Mesothelial cell of epicardium (in vitro differentiated cells): ENCODE measurements around the gene INTS15. TPM values are rescaled to one million over a fixed set of nuclear protein-coding genes. Genes with fewer than 3 reads are reported as not detected.
A peak's percentile ranks its signal among the peaks of the same experiment; 100 is the strongest.

Source experiments
- DNase-seq, 2 experiments: peaks; one replicate each; pipeline ENCODE4 v3.0.0; 2021; ENCODE audit warnings: low spot score in 2 of 2; ENCODE audit not compliant: unreplicated experiment in 2 of 2
- H3K27ac Mint-ChIP-seq: 2 replicates; pipeline ENCODE4 v1.8.0; 2021; ENCODE audit warnings: mixed read lengths
- H3K27me3 Mint-ChIP-seq: 2 replicates; pipeline ENCODE4 v1.8.0; 2021; ENCODE audit warnings: low read depth, mixed read lengths
- H3K36me3 Mint-ChIP-seq: 2 replicates; pipeline ENCODE4 v1.8.0; 2021; ENCODE audit warnings: mixed read lengths
- H3K4me1 Mint-ChIP-seq: 2 replicates; pipeline ENCODE4 v1.8.0; 2021; ENCODE audit warnings: mixed read lengths
- H3K4me3 Mint-ChIP-seq: 2 replicates; pipeline ENCODE4 v1.8.0; 2021; ENCODE audit warnings: mild to moderate bottlenecking, moderate library complexity, mixed read lengths
- H3K9me3 Mint-ChIP-seq: 2 replicates; pipeline ENCODE4 v1.8.0; 2021; ENCODE audit warnings: mixed read lengths
- total RNA-seq: library from RNA; stranded (reverse); gene quantifications from 3 replicates; pipeline ENCODE4 v1.2.1, GENCODE V29; 2021
- TF ChIP-seq, protein P1 (sequence below): fragments of 200-600 bp; sonication (generic); IDR thresholded peaks from one replicate; pipeline ENCODE4 v1.5.0; 2021; ENCODE audit warnings: antibody characterized with exemption; ENCODE audit not compliant: unreplicated experiment

INTS15 gene
- total RNA-seq, 1 donor from 2014 or later = 44.4 TPM

DNA sequence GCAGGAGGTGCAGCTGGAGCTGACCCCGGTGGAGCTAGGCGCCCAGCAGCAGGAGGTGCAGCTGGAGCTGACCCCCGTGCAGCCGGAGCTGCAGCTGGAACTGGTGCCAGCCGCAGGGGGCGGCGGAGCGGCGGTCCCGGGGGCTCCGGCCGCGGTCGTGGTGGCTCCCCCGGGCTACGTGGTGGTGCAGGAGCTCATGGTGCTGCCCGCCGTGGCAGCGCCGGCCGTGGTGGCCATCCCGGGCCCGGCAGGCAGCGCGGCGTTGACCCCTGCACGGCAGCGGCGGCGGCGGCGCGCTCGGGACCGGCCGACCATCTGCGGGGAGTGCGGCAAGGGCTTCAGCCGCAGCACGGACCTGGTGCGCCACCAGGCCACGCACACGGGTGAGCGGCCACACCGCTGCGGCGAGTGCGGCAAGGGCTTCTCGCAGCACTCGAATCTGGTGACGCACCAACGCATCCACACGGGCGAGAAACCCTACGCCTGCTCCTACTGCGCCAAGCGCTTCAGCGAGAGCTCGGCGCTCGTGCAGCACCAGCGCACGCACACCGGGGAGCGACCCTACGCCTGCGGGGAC, 32.4 kb downstream of the INTS15 start:
- Mint-ChIP-seq H3K9me3 (no peaks in the 10 kb centered on the region), H3K36me3 (peaks cover 19% of the 10 kb centered on the region), H3K4me1 (peaks cover 3% of the 10 kb centered on the region), H3K27me3 (no peaks in the 10 kb centered on the region), H3K27ac (no peak overlapping the region), H3K4me3 (no peak overlapping the region)
- TF ChIP-seq, protein P1, sequence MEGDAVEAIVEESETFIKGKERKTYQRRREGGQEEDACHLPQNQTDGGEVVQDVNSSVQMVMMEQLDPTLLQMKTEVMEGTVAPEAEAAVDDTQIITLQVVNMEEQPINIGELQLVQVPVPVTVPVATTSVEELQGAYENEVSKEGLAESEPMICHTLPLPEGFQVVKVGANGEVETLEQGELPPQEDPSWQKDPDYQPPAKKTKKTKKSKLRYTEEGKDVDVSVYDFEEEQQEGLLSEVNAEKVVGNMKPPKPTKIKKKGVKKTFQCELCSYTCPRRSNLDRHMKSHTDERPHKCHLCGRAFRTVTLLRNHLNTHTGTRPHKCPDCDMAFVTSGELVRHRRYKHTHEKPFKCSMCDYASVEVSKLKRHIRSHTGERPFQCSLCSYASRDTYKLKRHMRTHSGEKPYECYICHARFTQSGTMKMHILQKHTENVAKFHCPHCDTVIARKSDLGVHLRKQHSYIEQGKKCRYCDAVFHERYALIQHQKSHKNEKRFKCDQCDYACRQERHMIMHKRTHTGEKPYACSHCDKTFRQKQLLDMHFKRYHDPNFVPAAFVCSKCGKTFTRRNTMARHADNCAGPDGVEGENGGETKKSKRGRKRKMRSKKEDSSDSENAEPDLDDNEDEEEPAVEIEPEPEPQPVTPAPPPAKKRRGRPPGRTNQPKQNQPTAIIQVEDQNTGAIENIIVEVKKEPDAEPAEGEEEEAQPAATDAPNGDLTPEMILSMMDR = no peak
- no peak for DNase-seq

DNA sequence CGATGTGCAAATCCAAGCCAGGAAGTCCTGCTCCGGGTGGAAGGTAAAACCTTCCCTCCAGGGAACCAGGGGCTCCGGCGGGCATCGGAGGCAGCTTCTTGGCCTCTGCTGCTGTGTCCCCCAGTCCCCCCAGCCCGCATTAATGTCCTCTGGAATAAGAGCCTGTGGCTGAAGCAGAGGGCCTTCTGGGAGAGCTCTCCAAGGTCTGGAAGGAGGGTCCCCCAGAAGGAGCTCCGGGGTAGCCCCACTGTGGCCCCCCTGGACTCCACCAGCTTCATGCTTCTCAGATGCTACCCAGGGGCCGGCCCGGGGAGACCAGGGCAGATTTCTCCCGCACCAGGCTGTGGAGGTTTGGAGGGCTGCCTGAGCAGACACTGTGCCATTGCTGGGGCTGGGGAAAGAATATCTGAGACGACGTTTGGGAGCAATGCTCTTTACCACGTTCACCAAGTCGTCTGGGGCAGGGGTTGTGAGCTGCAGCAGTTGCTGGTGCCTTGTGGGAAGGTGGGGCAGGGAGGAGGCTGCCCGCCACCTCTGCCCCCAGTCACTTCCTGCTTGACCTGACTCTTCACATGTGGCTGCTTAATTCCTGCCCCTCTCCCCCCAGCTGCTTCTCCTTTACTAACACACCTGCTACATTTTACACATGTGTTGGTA, 33.9 kb downstream of the INTS15 start:
- H3K4me1 Mint-ChIP-seq = no peaks in the 10 kb centered on the region
- peaks cover 16% of the 10 kb centered on the region for H3K36me3 Mint-ChIP-seq
- no peak overlapping the region for H3K4me3 Mint-ChIP-seq
- no peak overlapping the region for H3K27ac Mint-ChIP-seq
- no peak for DNase-seq
- H3K9me3 Mint-ChIP-seq = no peaks in the 10 kb centered on the region
- TF ChIP-seq, protein P1 = no peak
- H3K27me3 Mint-ChIP-seq = no peaks in the 10 kb centered on the region

DNA sequence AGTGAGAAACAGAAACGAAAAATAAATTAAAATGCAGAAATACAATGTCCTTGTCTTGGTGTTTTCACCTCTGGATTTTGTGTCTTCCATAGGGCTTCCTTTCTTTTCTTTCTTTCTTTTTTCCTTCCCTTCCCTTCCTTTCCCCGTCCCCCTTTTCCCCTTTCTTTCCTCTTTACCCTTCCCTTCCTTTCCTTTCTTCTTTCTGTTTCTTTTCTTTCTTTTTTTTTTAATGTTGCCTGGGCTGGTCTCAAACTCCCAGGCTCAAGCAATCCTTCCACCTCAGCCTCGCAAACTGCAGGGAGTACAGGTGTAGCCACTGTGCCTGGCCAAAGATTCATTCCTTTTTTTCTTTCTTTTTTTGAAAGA, 34.4 kb downstream of the INTS15 start:
- H3K27me3 Mint-ChIP-seq = no peaks in the 10 kb centered on the region
- H3K4me3 Mint-ChIP-seq = no peak overlapping the region
- TF ChIP-seq, protein P1 = no peak
- H3K36me3 Mint-ChIP-seq = peaks cover 16% of the 10 kb centered on the region
- no peak overlapping the region for H3K27ac Mint-ChIP-seq
- no peaks in the 10 kb centered on the region for H3K9me3 Mint-ChIP-seq
- DNase-seq = no peak
- no peaks in the 10 kb centered on the region for H3K4me1 Mint-ChIP-seq

DNA sequence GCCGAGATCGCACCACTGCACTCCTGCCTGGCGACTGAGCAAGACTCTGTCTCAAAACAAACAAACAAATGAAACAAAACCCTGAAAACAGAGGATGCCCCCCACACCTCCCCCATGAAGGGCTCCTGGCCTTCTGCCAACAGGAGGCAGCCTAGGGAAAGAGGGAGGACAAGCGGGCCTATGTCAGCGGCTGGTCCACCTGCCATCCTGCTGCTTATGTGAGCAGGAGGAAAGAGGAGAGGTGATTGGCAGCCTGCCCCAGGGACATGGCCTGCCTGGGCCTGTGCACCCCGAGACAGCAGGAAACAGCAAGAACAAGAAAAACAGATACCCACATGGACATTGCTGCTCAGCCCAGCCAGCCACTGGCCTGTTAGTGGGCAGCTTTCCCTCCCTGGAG, 38.2 kb downstream of the INTS15 start:
- H3K36me3 Mint-ChIP-seq = peaks cover 5% of the 10 kb centered on the region
- peaks cover 5% of the 10 kb centered on the region for H3K4me1 Mint-ChIP-seq
- no peaks in the 10 kb centered on the region for H3K27me3 Mint-ChIP-seq
- peak overlapping the region; percentile 43 for H3K27ac Mint-ChIP-seq
- TF ChIP-seq, protein P1 = no peak
- no peaks in the 10 kb centered on the region for H3K9me3 Mint-ChIP-seq
- H3K4me3 Mint-ChIP-seq = no peak overlapping the region
- no peak for DNase-seq

DNA sequence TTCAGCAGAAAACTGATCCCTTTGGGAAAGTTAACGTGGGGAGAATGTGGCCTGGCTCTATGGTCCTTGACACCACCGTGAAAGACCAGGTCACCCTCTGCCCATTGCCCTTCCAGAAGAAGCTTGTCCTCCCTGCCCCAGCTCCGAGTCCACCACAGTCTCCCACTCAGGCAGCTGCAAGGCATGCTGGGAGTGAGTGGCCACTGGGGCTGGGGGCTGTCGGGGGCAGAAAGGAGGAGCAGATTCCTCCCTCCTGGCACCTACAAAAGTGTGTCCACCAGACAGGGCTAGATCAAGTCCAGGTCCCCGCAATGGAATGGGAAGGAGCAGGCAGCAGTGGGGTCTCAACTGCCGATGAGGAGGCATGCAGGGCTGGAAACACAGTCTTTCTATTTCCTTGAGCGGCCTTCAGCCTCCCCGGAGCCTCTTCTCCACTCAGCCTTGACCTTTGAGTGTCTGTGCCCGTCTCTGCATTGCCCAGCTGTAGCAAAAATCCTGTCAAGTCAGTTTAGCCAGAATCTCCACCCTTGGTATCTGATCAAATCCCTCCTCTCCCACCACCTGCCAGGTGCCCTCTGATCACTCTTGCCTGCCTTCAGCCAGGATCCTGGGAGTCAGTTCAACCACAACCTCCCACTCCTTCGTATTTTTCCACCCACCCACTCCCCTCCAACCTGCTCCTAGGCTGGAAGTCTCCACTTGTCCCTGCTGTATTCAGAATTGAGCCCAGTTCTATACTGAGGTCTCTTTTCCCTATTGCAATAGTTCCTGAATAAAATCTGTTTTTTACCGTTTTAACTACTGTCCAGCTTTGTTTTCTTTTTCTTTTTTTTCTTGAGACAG, 40.4 kb downstream of the INTS15 start:
- peak overlapping the region; percentile 50 for H3K27ac Mint-ChIP-seq
- H3K27me3 Mint-ChIP-seq = no peaks in the 10 kb centered on the region
- H3K4me1 Mint-ChIP-seq = peaks cover 5% of the 10 kb centered on the region
- no peaks in the 10 kb centered on the region for H3K9me3 Mint-ChIP-seq
- no peak overlapping the region for H3K4me3 Mint-ChIP-seq
- TF ChIP-seq, protein P1 = no peak
- no peak for DNase-seq
- H3K36me3 Mint-ChIP-seq = no peaks in the 10 kb centered on the region
